Prostate gland (tissue), 2 donors: ENCODE results near the gene PLXNC1. TPM values are rescaled to one million over a fixed set of nuclear protein-coding genes. Genes with fewer than 3 reads are reported as not detected.

Experiments used
- DNase-seq: peaks from one replicate; pipeline ENCODE4 v3.0.0-alpha.2; 2019; ENCODE audit warnings: low spot score
- H3K27ac ChIP-seq, 2 donors: fragments of 200-600 bp; sonication (generic); 2 replicates each; pipeline ENCODE4 v1.5.1; 2017 to 2019
- H3K27me3 ChIP-seq: fragments of 200-600 bp; sonication (generic); replicated peaks from 2 replicates; pipeline ENCODE4 v1.5.1; 2019; ENCODE audit not compliant: insufficient read depth
- H3K36me3 ChIP-seq, 2 donors: fragments of 200-600 bp; sonication (generic); 1 replicate in 1 of 2; 2 replicates in 1 of 2; pipeline versions ENCODE4 v1.5.1 to v1.8.1; 2017 to 2019
- H3K4me1 ChIP-seq: fragments of 200-600 bp; sonication (generic); replicated peaks from 2 replicates; pipeline ENCODE4 v1.5.1; 2019
- H3K4me3 ChIP-seq, 2 donors: fragments of 200-600 bp; sonication (generic); 2 replicates each; pipeline ENCODE4 v1.5.1; 2017 to 2019
- H3K9me3 ChIP-seq: fragments of 200-600 bp; sonication (generic); 2 replicates; pipeline ENCODE4 v1.5.1; 2017
- CTCF ChIP-seq, 4 experiments: fragments of 200-600 bp in 2 of 4; fragments of 450-650 bp in 2 of 4; sonication (generic) in 2 of 4; IDR thresholded peaks; 1 replicate in 3 of 4; 2 replicates in 1 of 4; pipeline ENCODE4 v1.5.1; 2016 to 2019; ENCODE audit warnings: antibody characterized with exemption in 4 of 4, mild to moderate bottlenecking in 2 of 4, moderate library complexity in 2 of 4
- POLR2A ChIP-seq: fragments of 450-650 bp; IDR thresholded peaks from one replicate; pipeline ENCODE4 v1.6.1; 2016; ENCODE audit warnings: antibody characterized with exemption, mild to moderate bottlenecking
- POLR2AphosphoS5 ChIP-seq: sonication (generic); formaldehyde crosslinking; IDR thresholded peaks from one replicate; pipeline ENCODE4 v1.6.1; 2017; ENCODE audit warnings: antibody characterized with exemption
- WGBS: methylation state at CpG from one replicate; pipeline ENCODE4 v1.1.5; 2018; 5-methylcytosine and 5-hydroxymethylcytosine counted together
- intact Hi-C: fragments of 100-400 bp; cut with DNase I; formaldehyde crosslinking; loops from one replicate; pipeline ENCODE4 v1.14.2; 2022
- total RNA-seq, 2 donors: library from RNA; depleted of rRNA; stranded (reverse); fragments of >200 nt; gene quantifications; one replicate each; pipeline ENCODE4 v1.1.0, GENCODE V29; 2016

Gene PLXNC1
- total RNA-seq, 2 donors from 2014 or later, result 2.7 to 118 TPM

DNA sequence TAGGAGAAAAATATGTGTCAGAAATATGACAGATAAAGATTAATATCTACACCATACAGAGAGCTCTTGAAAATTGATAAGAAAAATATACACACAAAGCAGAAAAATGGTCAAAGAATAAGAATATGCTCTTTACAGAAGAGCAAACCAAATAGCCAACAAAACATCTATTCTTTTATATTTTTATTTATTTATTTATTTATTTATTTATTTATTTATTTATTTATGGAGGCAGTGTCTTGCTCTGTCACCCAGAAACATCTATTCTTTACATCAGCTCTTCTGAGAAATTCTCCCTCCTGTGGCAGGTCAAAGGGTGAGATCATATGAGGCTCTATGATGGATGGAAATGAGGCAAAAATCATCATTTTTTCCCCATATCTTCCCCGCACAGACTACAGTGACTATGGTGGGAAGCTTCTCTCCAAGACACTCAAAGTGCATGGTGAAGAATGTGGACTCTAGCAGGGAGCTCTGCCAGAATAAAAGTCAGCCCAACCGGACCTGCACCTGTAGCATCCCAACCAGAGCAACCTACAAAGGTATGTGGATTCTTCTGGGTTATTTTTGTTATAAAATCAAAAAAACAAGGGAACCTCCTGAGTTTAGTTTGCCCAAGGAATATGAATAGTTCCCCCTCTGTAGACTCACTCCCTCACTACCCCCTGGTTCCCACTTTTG, 71.4 kb downstream of the PLXNC1 start:
- WGBS, result 85% methylated on average over 2 of the region's 2 CpGs
- intact Hi-C loops, result no loop called here
- Histone ChIP-seq H3K4me1 (no peaks in the 10 kb centered on the region), H3K9me3 (no peaks in the 10 kb centered on the region), H3K36me3 (no peaks in the 10 kb centered on the region), H3K27ac (no peak overlapping the region), H3K4me3 (no peak overlapping the region), H3K27me3 (no peaks in the 10 kb centered on the region)
- no peak for DNase-seq
- TF ChIP-seq CTCF (IDR thresholded peaks at IDR 0.05), result no peak
- TF ChIP-seq POLR2A, result no peak
- TF ChIP-seq POLR2AphosphoS5, result no peak

DNA sequence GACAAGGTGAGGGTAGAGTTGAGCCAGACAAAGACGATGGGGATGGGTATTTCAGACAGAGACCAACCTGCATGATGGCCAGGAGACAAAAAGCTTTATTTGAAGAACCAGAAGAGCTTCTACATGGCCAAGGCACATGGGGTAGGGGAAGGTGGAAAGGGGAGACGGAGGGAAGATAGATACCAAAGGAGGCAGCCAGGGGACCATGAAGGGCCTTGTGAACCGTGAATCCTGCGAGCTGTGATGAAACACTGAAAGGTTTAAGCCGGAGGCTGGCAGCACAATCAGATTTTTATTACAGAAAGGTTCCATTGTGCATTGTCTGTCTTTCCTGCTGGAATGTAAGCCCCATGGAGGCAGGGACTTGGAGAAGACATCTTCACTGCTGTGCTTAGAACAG, 72.4 kb downstream of the PLXNC1 start:
- TF ChIP-seq POLR2AphosphoS5, result no peak
- TF ChIP-seq CTCF (IDR thresholded peaks at IDR 0.05), result no peak
- no peak for TF ChIP-seq POLR2A
- Histone ChIP-seq H3K9me3 (no peaks in the 10 kb centered on the region), H3K27ac (no peak overlapping the region), H3K4me1 (no peaks in the 10 kb centered on the region), H3K27me3 (no peaks in the 10 kb centered on the region), H3K36me3 (no peaks in the 10 kb centered on the region), H3K4me3 (no peak overlapping the region)
- intact Hi-C loops, result no loop called here
- DNase-seq, result no peak
- WGBS, result 89% methylated on average over 4 of the region's 5 CpGs

- intact Hi-C loops, result no loop called here
- WGBS, result 82% methylated on average over 4 of the region's 4 CpGs
- DNase-seq, result no peak
Observed at GRCh38 chr12:94222351-94223084, 74.1 kb downstream of the PLXNC1 start.

DNA sequence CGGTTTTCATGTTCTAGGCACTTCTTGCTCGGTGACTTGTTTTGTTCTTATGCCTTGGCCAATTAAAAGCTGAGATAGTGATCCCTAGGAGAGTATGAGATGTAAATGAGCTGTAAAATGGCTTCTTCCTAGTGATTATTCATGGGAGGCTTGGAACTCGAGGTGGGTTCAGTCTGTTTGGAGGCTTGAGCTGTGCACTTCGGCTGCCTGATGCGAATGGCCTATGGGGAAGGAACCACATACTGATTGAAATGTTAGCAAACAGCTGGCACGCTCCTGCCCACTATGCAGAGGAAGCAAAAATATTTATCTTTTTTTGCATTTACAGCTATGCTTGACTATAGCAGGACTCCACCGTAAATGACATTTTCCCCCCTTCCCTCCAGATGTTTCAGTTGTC, 75.5 kb downstream of the PLXNC1 start:
- Histone ChIP-seq H3K27ac (no peak overlapping the region), H3K4me1 (no peaks in the 10 kb centered on the region), H3K27me3 (no peaks in the 10 kb centered on the region), H3K4me3 (no peak overlapping the region), H3K9me3 (no peaks in the 10 kb centered on the region), H3K36me3 (no peaks in the 10 kb centered on the region)
- intact Hi-C loops, result no loop called here
- TF ChIP-seq POLR2A, result no peak
- no peak for TF ChIP-seq POLR2AphosphoS5
- TF ChIP-seq CTCF (IDR thresholded peaks at IDR 0.05), result no peak
- DNase-seq, result no peak
- 75% methylated on average over 7 of the region's 7 CpGs for WGBS

More at GRCh38 chr12:94222351-94223084, 74.1 kb downstream of the PLXNC1 start:
- no peak overlapping the region for H3K4me3 ChIP-seq
- no peaks in the 10 kb centered on the region for H3K9me3 ChIP-seq
- H3K4me1 ChIP-seq, result no peaks in the 10 kb centered on the region
- no peaks in the 10 kb centered on the region for H3K36me3 ChIP-seq
- TF ChIP-seq POLR2AphosphoS5 (no peak), POLR2A (no peak), CTCF (IDR thresholded peaks at IDR 0.05) (no peak)
- no peak overlapping the region for H3K27ac ChIP-seq
- no peaks in the 10 kb centered on the region for H3K27me3 ChIP-seq

GRCh38 chr12:94225506-94225905, 77.1 kb downstream of the PLXNC1 start:
- no peaks in the 10 kb centered on the region for H3K4me1 ChIP-seq
- TF ChIP-seq POLR2AphosphoS5 (no peak), POLR2A (no peak), CTCF (IDR thresholded peaks at IDR 0.05) (no peak)
- H3K36me3 ChIP-seq, result no peaks in the 10 kb centered on the region
- no peak for DNase-seq
- 95% methylated on average over 9 of the region's 9 CpGs for WGBS
- H3K27me3 ChIP-seq, result no peaks in the 10 kb centered on the region
- no peak overlapping the region for H3K4me3 ChIP-seq
- intact Hi-C loops, result no loop called here
- no peak overlapping the region for H3K27ac ChIP-seq
- no peaks in the 10 kb centered on the region for H3K9me3 ChIP-seq
